GM23338 (cell line): ENCODE measurements around the gene RNASEH2C. TPM values are rescaled to one million over a fixed set of nuclear protein-coding genes. Genes with fewer than 3 reads are reported as not detected.

Experiments used
- ATAC-seq: fragments of 200-7000 bp; cut with Tn5 transposase; 3 replicates; pipeline ENCODE4 v1.9.1; 2020
- DNase-seq: peaks from one replicate; pipeline ENCODE4 v3.0.0-alpha.2; 2015; ENCODE audit warnings: low spot score
- H2AFZ ChIP-seq: fragments of 200-600 bp; sonication (generic); 2 replicates; pipeline ENCODE4 v1.8.0; 2016; ENCODE audit warnings: antibody characterized with exemption, mild to moderate bottlenecking, moderate library complexity
- H3F3A ChIP-seq: fragments of 200-600 bp; sonication (generic); replicated peaks from 2 replicates; pipeline ENCODE4 v1.8.0; 2017; ENCODE audit warnings: antibody characterized with exemption, mixed run types, low read depth
- H3K27ac ChIP-seq: fragments of 200-600 bp; sonication (generic); 2 replicates; pipeline ENCODE4 v1.6.1; 2016; ENCODE audit warnings: low read depth
- H3K27me3 ChIP-seq: fragments of 200-600 bp; sonication (generic); 2 replicates; pipeline ENCODE4 v1.8.0; 2016; ENCODE audit warnings: mild to moderate bottlenecking, mixed run types, moderate library complexity; ENCODE audit not compliant: insufficient read depth
- H3K36me3 ChIP-seq: fragments of 200-600 bp; sonication (generic); 2 replicates; pipeline ENCODE4 v1.8.0; 2016; ENCODE audit warnings: mild to moderate bottlenecking; ENCODE audit not compliant: insufficient read depth
- H3K4me1 ChIP-seq: fragments of 200-600 bp; sonication (generic); 2 replicates; pipeline ENCODE4 v1.8.0; 2016; ENCODE audit warnings: mild to moderate bottlenecking, moderate library complexity; ENCODE audit not compliant: insufficient read depth
- H3K4me2 ChIP-seq: fragments of 200-600 bp; sonication (generic); 2 replicates; pipeline ENCODE4 v1.7.1; 2017; ENCODE audit warnings: mixed run types
- H3K4me3 ChIP-seq: fragments of 200-600 bp; sonication (generic); 2 replicates; pipeline ENCODE4 v1.6.1; 2016; ENCODE audit warnings: mixed run types
- H3K79me2 ChIP-seq: fragments of 200-600 bp; sonication (generic); replicated peaks from 2 replicates; pipeline ENCODE4 v1.8.0; 2017; ENCODE audit warnings: mild to moderate bottlenecking; ENCODE audit not compliant: insufficient read depth
- H3K9me2 ChIP-seq: fragments of 200-600 bp; sonication (generic); 2 replicates; pipeline ENCODE4 v1.8.0; 2017; ENCODE audit not compliant: insufficient read depth
- H4K20me1 ChIP-seq: fragments of 200-600 bp; sonication (generic); replicated peaks from 2 replicates; pipeline ENCODE4 v1.8.0; 2017; ENCODE audit warnings: mild to moderate bottlenecking; ENCODE audit not compliant: insufficient read depth
- H3K27ac Mint-ChIP-seq: 2 replicates; pipeline ENCODE4 v1.8.0; 2020; ENCODE audit warnings: inconsistent platforms, mild to moderate bottlenecking, moderate library complexity, mixed read lengths
- H3K27me3 Mint-ChIP-seq: 3 replicates; pipeline ENCODE4 v1.8.0; 2022; ENCODE audit warnings: low read depth, mild to moderate bottlenecking, moderate library complexity, mixed read lengths, inconsistent platforms; ENCODE audit not compliant: insufficient read depth, poor library complexity
- H3K36me3 Mint-ChIP-seq: 3 replicates; pipeline ENCODE4 v1.8.0; 2021; ENCODE audit warnings: low read depth, mild to moderate bottlenecking, inconsistent platforms, moderate library complexity, mixed read lengths
- H3K4me1 Mint-ChIP-seq: 3 replicates; pipeline ENCODE4 v1.8.0; 2020; ENCODE audit warnings: mild to moderate bottlenecking, inconsistent platforms, mixed read lengths
- H3K4me3 Mint-ChIP-seq: 3 replicates; pipeline ENCODE4 v1.8.0; 2021; ENCODE audit warnings: moderate library complexity, mild to moderate bottlenecking, inconsistent platforms, mixed read lengths
- H3K9me3 Mint-ChIP-seq: 3 replicates; pipeline ENCODE4 v1.8.0; 2020; ENCODE audit warnings: moderate library complexity, mild to moderate bottlenecking, inconsistent platforms, mixed read lengths
- CREB1 ChIP-seq: fragments of 250-450 bp; sonication (Bioruptor Pico); IDR thresholded peaks from 2 replicates; pipeline ENCODE4 v1.5.0; 2020; ENCODE audit warnings: low read depth, mild to moderate bottlenecking, moderate library complexity
- CTCF ChIP-seq, 2 experiments: fragments of 200-600 bp in 1 of 2; sonication (generic) in 1 of 2; conservative IDR thresholded peaks; 2 replicates each; pipeline versions ENCODE4 v1.5.1 to v1.6.1; 2016 to 2017; ENCODE audit warnings: antibody characterized with exemption in 2 of 2, low read depth in 2 of 2, mild to moderate bottlenecking in 2 of 2, moderate library complexity in 1 of 2
- EZH2 ChIP-seq: fragments of 200-600 bp; sonication (generic); IDR thresholded peaks from one replicate; pipeline ENCODE4 v1.8.0; 2017; ENCODE audit warnings: antibody characterized with exemption, mild to moderate bottlenecking, low read depth; ENCODE audit not compliant: unreplicated experiment
- JUNB ChIP-seq: IDR thresholded peaks from one replicate; pipeline ENCODE4 v1.6.1; 2016; ENCODE audit warnings: antibody characterized with exemption; ENCODE audit not compliant: unreplicated experiment
- NANOG ChIP-seq: IDR thresholded peaks from 2 replicates; pipeline ENCODE4 v1.6.1; 2016; ENCODE audit warnings: antibody characterized with exemption, borderline replicate concordance
- REST ChIP-seq: IDR thresholded peaks from one replicate; pipeline ENCODE4 v1.6.1; 2018; ENCODE audit warnings: antibody characterized with exemption; ENCODE audit not compliant: unreplicated experiment
- STAT1 ChIP-seq: IDR thresholded peaks from one replicate; pipeline ENCODE4 v1.6.1; 2016; ENCODE audit warnings: antibody characterized with exemption; ENCODE audit not compliant: unreplicated experiment
- ZNF114 ChIP-seq: fragments of 250-450 bp; sonication (Bioruptor Pico); IDR thresholded peaks from 2 replicates; pipeline ENCODE4 v1.5.0; 2020; ENCODE audit warnings: mild to moderate bottlenecking, moderate library complexity
- polyA plus RNA-seq: library from polyadenylated mRNA; unstranded; fragments of >200 nt; fragmentation: Nextera tagmentation; extraction: Ambion mirVana; gene quantifications from 2 replicates; pipeline ENCODE4 v1.2.1, GENCODE V29; 2016
- total RNA-seq: library from RNA; depleted of rRNA; stranded (reverse); fragments of >200 nt; shearing (Covaris generic); gene quantifications from 2 replicates; pipeline ENCODE4 v1.2.3, GENCODE V29; 2014
- TF ChIP-seq, protein P1 (sequence below): IDR thresholded peaks from 2 replicates; pipeline ENCODE4 v1.6.1; 2016; ENCODE audit warnings: antibody characterized with exemption

RNASEH2C gene
- total and polyA plus RNA-seq, 2 experiments from 2014 or later: 37.8 to 73.2 TPM

DNA sequence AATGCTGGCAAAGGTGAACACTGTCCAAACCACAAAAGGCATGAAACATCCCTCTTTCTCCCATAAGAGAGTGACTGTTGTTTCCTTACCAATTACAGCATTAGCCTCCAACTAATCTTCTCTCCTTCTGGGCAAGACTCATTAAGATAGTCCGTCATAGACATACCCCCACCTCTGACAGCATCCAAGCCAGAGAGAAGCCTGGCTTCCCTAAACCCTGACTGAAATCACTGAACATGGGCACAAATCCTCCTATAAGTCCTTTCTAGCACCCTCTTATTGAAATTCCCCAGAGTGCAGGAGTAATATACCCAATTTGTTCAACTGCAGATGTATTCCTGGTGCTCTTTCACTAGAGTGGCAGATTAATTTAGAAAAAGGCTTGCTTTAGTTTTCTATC is 1.7 kb upstream of the RNASEH2C start (continued):
- TF ChIP-seq CREB1 (no peak), EZH2 (no peak), CTCF (conservative IDR thresholded peaks at IDR 0.05; ENCODE audit: low read depth in 2 of 2) (no peak), JUNB (no peak), REST (no peak)

DNA sequence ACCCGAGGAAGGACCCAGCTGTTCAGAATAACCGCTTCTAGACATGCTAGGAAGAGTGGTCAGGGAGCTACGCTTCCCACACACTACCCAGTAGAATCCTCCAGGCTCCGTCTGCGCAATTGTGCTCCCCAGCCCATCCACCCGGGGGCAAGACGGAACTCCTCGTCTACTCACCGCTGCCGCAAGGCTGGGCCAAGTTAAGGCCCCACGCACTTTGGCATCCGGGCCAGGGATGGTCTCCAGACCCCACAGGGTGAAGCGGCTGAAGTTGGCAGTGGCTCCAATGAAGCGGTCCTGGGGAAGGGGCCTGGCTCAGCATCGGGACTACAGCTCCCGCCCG is 757 bp downstream of the RNASEH2C start:
- H3K36me3 ChIP-seq: peaks cover 14% of the 10 kb centered on the region; the same call in 1 of the 2 replicates
- Mint-ChIP-seq H3K4me1 (peaks cover 10% of the 10 kb centered on the region), H3K9me3 (no peaks in the 10 kb centered on the region; the same call in 2 of the 3 replicates), H3K4me3 (peak overlapping the region; percentile 97), H3K27ac (peak overlapping the region; percentile 91), H3K36me3 (peaks cover 46% of the 10 kb centered on the region), H3K27me3 (peaks cover 9% of the 10 kb centered on the region)
- H3K4me1 ChIP-seq: peaks cover 6% of the 10 kb centered on the region; the same call in 1 of the 2 replicates
- no peaks in the 10 kb centered on the region for H3K27me3 ChIP-seq
- TF ChIP-seq NANOG: no peak
- no peak for TF ChIP-seq STAT1
- no peak for TF ChIP-seq EZH2
- H3F3A ChIP-seq: 0 out of 2 replicates have a peak, but pooled peaks cover 4% of the 10 kb centered on the region
- peak overlapping the region; percentile 99 for H3K4me3 ChIP-seq
- H3K79me2 ChIP-seq: no peaks in the 10 kb centered on the region; the same call in 1 of the 2 replicates
- DNase-seq: no peak
- no peak overlapping the region for H3K27ac ChIP-seq
- H4K20me1 ChIP-seq: 0 out of 2 replicates have a peak, but pooled peaks cover 3% of the 10 kb centered on the region
- H3K4me2 ChIP-seq: peak overlapping the region; percentile 92
- H2AFZ ChIP-seq: no peak overlapping the region; the same call in 1 of the 2 replicates
- H3K9me2 ChIP-seq: no peaks in the 10 kb centered on the region
- peak; percentile 32 for ATAC-seq

GRCh38 chr11:65718964-65719492 is 1.6 kb downstream of the RNASEH2C start:
- Histone ChIP-seq H3K27me3 (no peaks in the 10 kb centered on the region), H2AFZ (no peak overlapping the region), H3K4me1 (peaks cover 6% of the 10 kb centered on the region; the same call in 1 of the 2 replicates), H3K79me2 (no peaks in the 10 kb centered on the region; the same call in 1 of the 2 replicates), H3K9me2 (no peaks in the 10 kb centered on the region), H3F3A (0 out of 2 replicates have a peak, but pooled peaks cover 4% of the 10 kb centered on the region), H4K20me1 (0 out of 2 replicates have a peak, but pooled peaks cover 3% of the 10 kb centered on the region), H3K36me3 (peaks cover 16% of the 10 kb centered on the region; the same call in 1 of the 2 replicates), H3K4me2 (peak overlapping the region; percentile 92), H3K4me3 (peak overlapping the region; percentile 99), H3K27ac (no peak overlapping the region)
- peaks cover 9% of the 10 kb centered on the region for H3K27me3 Mint-ChIP-seq
- peaks cover 10% of the 10 kb centered on the region for H3K4me1 Mint-ChIP-seq
- H3K27ac Mint-ChIP-seq: no peak overlapping the region
- ATAC-seq: no peak
- peak overlapping the region; percentile 97 for H3K4me3 Mint-ChIP-seq
- H3K9me3 Mint-ChIP-seq: no peaks in the 10 kb centered on the region; the same call in 2 of the 3 replicates
- peaks cover 54% of the 10 kb centered on the region for H3K36me3 Mint-ChIP-seq
- no peak for DNase-seq
- no peak for TF ChIP-seq ZNF114 (CRISPR knock-in tag)
- TF ChIP-seq, protein P1, sequence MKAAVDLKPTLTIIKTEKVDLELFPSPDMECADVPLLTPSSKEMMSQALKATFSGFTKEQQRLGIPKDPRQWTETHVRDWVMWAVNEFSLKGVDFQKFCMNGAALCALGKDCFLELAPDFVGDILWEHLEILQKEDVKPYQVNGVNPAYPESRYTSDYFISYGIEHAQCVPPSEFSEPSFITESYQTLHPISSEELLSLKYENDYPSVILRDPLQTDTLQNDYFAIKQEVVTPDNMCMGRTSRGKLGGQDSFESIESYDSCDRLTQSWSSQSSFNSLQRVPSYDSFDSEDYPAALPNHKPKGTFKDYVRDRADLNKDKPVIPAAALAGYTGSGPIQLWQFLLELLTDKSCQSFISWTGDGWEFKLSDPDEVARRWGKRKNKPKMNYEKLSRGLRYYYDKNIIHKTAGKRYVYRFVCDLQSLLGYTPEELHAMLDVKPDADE: no peak
